HG03135 (cell line): Measurements from ENCODE around the gene MAP7D1.
"Not testable (repeated sequence)": the region's sequence is repeated elsewhere in the genome, so short reads cannot be mapped to it uniquely, and the experiment has no call there.

Experiments used
- ATAC-seq: cut with Tn5 transposase; IDR thresholded peaks from one replicate; pipeline ENCODE4 v1.9.1; 2021; ENCODE audit warnings: mild to moderate bottlenecking, moderate library complexity; ENCODE audit not compliant: unreplicated experiment

The MAP7D1 gene

DNA sequence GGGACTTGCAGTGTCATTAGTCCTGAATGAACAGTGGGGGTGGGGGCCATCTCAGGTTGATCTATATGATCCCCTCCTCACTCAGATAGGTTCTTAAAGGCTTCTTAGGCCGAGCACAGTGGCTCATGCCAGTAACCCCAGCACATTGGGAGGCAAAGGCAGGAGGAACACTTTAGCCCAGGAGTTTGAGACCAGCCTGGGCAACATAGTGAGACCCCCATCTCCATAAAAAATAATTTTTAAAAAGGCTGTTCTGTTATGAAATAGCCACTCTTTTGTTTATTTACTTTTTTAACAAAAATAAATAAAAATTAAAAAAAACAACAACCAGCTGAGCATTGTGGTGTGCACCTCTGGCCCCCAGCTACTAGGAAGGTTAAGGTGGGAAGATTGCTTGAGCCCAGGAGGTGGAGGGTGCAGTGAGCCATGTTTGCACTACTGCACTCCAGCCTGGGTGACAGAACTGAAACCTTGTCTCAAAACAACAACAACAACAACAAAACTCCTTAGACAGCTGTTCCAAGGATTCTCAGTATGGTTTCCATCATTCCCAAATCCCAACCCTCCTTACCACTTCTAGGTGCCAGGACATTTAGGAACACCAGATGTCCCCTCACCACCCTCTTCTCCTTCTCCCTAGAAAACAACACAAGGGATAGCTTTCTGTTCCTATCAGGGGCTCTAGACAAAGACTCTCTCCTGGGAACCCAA lies 4.7 kb upstream of the MAP7D1 start:
- ATAC-seq = no peak

DNA sequence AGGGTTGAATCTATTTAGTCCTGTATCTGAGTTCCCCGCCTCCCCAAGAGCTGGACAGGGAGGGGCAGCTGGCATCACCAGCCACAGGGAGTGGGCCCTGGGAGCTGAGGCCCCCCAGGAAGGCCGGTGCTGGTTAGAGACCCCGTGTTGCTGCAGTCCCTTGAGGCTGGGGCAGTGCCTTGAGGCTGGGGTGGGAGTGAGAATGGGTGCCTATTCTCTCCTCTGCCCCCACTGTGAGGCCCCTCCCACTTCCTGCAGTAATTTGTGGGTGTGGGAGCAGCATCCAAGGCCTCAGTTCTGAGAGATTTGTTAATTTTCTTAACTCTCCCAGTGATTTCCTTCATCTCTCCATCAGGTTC lies 4.1 kb upstream of the MAP7D1 start:
- ATAC-seq = no peak

GRCh38 chr1:36153476-36153875 lies 2.5 kb upstream of the MAP7D1 start:
- ATAC-seq = no peak

DNA sequence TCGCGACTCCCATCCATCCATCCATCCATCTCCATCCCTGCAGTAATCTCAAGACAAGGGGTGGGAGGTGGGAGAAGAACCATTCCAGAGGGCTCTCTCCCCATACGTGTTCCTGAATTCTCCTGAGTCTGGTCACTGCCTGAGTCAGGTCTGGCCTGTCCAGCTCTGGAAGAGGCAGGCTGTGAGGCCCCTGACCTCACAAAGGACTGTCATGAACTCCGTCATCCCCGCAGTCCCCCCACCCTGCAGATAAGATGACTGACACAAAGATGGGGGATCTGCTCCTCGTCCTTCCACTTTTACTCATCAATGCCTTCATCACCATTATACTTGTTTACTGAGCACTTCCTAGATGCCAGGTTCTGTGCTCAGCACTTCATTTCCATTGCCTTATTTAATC lies 1.6 kb upstream of the MAP7D1 start:
- no peak for ATAC-seq

GRCh38 chr1:36154765-36155407 lies 1.1 kb upstream of the MAP7D1 start:
- no peak for ATAC-seq

- ATAC-seq = no peak
These were observed 562 bp downstream of the MAP7D1 start for GRCh38 chr1:36156329-36157114.

GRCh38 chr1:36157115-36157903 lies 1.3 kb downstream of the MAP7D1 start:
- no peak for ATAC-seq

DNA sequence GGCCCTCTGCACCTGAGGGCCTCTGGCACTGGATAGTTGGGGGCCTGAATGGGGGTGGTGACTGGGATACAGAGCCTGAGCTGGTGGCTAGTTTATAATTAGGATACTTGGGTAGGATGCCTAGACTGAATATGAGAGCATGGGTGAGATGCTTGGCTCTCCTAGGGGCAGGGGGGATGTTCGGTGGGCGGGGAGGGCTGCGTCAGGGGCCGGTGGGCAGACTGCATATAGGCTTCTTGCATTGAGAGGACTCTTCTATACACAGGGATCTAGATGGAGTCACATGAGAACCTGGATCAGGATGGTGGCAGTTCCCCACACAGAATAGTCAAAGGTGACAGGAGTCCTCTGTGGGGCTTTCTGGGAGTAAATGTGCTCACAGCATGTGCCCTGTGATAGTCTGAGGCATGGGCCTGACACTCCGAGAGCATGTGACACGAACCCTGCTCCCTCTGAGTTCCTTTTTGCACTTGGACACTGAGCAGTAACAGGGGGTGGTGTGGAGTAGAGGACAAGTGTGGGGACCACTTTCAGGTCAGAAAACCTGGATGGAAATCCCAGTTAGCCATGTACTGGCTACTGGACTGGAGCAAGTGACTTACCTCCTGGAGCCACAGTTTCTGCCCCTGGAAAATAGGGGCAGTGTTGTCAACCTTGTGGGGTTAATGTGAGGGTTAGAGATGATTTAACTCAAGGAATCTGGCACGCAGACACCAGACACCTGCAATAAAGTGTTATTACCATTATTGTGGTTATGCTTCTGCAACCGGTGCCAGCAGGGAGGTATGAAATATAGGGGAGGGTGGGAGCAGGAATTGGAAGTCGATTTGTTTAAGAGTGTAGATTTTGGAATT lies 2.2 kb downstream of the MAP7D1 start:
- no peak for ATAC-seq

DNA sequence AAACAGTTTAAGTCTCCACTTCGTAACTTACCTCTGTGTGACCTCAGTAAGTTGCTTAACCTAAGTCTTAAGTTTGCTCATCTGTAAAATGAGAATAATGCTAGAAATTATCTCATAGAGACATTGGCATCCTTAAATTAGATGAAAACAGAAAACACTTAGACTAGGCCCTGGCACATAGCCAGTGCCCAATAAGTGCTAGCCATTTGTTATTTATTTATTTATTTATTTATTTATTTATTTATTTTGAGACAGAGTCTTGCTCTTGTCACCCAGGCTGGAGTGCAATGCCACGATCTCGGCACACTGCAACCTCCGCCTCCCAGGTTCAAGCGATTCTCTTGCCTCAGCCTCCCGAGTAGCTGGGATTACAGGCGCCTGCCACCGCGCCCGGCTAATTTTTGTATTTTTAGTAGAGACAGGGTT lies 2.9 kb downstream of the MAP7D1 start:
- ATAC-seq = not testable (repeated sequence)

DNA sequence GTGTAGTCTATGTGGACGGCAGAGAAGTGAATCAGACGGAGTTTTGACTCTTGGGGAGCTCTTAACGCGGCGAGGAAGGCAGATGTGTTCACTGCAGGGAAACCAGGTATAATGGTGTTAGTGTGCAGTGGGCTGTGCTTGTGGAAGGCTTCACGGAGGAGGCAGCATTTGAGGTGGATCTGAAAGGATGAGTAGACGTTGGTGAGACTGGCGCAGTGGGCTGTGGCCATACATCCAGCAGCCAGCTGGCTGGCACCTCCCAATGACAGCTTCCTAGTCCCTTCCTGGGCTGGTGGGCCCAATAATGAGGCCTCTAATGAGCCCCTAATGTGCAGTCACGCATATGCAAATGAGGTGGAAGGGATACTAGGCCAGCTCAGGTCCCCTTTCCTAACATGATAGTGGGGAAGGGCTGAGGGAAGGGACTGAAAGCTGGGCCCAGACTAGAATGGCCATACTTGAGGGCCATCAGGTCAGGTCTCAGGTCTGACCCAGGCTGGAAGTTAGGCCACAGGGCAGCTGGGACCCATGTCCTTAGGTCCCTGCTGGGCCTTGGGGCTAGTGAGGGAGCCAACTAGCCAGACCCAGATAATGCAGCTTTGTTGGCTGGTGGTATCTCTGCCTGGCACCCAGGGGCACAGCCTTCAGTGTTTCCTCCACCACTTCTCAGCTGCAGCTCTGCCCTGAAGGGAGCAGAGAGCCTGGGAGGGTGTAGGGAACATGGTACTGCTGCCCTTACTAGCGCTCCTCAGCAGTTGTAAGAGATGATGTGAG lies 3.8 kb downstream of the MAP7D1 start:
- ATAC-seq = no peak

DNA sequence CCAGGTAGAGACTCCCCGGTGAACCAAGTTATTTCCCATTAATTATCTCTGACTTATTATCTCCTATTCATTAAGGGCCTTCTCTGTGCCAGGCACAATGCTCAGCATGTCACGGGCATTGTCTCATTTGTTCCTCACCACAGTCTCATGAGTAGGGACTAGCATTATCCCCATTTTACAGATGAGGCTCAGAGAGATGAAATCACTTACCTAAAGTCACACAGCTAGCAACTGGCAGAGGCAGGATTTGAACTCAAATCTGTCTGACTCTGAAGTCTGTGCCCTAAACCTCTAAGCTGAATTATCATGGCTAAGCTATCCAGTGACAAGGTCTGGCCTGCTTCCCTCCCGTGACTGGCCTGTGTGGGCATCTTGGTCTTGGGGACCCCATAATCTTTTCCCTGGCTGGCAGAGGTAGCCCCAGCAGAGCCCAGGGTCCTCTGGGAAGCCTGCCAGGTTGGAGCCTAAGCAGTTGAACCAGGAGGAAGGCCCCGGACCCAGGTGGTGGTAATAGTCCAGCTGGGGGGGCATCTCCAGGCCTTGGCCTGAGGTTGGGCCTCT lies 4.5 kb downstream of the MAP7D1 start:
- no peak for ATAC-seq

DNA sequence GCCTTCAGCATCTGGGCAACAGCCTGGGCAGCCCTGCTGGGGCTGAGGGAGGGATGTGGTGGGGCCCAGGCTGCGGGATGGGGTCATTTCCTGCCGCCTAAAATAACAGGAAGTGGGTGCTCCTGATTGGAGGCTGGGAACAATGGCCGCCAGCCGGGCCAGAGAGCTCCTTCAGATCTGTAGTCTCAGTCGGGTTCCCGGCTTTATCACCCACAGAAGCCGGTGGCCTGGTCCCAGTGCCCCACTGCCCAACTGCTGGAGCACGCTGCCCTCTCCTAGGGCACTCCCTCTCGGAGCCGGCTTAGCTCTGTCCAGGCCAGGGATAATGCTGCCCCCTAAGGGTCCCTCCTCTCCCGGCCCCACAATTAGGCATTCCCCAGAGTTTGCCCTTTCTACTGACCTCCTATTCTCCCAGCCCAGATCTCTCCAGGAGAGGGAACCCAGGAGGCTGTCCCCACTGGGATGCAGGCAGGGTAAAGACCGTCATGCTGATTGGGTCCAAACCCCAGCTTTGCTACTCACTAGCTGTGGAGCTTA lies 5.1 kb downstream of the MAP7D1 start:
- ATAC-seq = no peak

GRCh38 chr1:36161641-36162531 lies 5.9 kb downstream of the MAP7D1 start:
- ATAC-seq = peak; percentile 53

- ATAC-seq = no peak
These were observed 6.8 kb downstream of the MAP7D1 start for GRCh38 chr1:36162680-36163239.

- ATAC-seq = no peak
These were observed 7.5 kb downstream of the MAP7D1 start for GRCh38 chr1:36163426-36163825.

DNA sequence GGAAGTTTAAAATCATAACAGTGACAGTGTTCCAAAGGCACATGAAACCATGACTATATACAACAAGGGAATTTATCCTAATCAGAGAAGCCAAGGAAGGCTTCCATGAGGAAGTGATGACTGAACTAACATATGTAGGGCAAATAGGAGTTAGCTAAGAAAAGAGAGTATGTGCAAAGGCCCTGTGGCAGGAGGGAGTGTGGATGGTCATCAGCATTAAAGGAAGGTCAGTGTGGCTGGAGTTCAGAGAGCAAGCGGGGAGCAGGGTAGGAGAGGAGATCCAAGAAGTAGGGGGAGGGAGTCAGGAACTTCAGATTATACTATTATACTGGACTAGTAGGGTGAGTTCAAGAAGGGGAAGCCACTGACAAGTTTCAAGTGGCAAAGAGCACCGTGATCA lies 8.4 kb downstream of the MAP7D1 start:
- no peak for ATAC-seq

- ATAC-seq = no peak
These were observed 9.2 kb downstream of the MAP7D1 start for GRCh38 chr1:36165145-36165544.

GRCh38 chr1:36166136-36166535 lies 10.2 kb downstream of the MAP7D1 start:
- no peak for ATAC-seq
